GM19438 (cell line): ENCODE data around the gene MALL.
"Not testable (repeated sequence)": the region's sequence is repeated elsewhere in the genome, so short reads cannot be mapped to it uniquely, and the experiment has no call there.

Experiments
- ATAC-seq: cut with Tn5 transposase; IDR thresholded peaks from one replicate; pipeline ENCODE4 v1.9.1; 2021; ENCODE audit warnings: low read depth; ENCODE audit not compliant: unreplicated experiment

The MALL gene

GRCh38 chr2:110054521-110055407 is 60.9 kb downstream of the MALL start:
- ATAC-seq, result not testable (repeated sequence)

- ATAC-seq, result not testable (repeated sequence)
Observed at GRCh38 chr2:110053688-110054087, 61.9 kb downstream of the MALL start.

DNA sequence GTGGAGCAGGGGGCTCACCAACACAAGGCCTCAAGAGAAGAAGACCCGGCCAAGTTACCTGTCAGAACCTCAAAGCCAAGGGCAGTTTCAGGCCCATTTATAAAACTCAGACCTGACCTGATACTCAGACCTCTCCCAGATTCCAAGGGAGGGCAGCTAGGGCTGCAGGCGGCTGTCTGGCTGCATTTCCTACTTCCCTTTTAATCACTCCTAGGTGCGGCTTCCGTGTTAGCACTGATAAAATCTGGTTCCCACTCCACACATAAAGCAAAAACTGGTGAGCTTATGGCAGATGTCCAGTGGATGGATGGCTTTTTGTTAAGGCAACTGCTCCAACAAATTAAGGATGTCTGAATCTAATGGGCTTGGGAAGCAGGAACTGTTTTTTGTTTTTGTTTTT is 63.5 kb downstream of the MALL start:
- ATAC-seq, result not testable (repeated sequence)

GRCh38 chr2:110050222-110050621 is 65.4 kb downstream of the MALL start:
- not testable (repeated sequence) for ATAC-seq

DNA sequence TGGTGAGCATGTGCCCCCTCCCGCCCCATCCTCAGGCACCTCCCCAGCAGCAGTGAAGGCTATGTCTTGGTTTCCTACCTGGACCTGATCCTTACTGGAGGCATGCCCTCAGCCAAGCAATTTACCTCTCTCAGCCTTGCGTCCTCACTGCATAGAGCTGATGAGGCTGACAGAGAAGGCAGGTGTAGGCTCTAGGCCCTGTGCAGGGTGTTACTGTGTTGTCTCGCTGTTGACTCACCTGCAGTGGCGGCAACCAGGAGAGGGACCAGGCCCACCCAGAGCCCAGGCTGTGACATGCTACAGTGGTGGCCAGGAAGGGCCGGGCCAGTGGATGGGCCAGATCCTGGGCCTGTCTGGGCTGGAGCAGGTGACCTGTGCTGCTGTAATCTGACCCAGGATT is 65.9 kb downstream of the MALL start:
- not testable (repeated sequence) for ATAC-seq

DNA sequence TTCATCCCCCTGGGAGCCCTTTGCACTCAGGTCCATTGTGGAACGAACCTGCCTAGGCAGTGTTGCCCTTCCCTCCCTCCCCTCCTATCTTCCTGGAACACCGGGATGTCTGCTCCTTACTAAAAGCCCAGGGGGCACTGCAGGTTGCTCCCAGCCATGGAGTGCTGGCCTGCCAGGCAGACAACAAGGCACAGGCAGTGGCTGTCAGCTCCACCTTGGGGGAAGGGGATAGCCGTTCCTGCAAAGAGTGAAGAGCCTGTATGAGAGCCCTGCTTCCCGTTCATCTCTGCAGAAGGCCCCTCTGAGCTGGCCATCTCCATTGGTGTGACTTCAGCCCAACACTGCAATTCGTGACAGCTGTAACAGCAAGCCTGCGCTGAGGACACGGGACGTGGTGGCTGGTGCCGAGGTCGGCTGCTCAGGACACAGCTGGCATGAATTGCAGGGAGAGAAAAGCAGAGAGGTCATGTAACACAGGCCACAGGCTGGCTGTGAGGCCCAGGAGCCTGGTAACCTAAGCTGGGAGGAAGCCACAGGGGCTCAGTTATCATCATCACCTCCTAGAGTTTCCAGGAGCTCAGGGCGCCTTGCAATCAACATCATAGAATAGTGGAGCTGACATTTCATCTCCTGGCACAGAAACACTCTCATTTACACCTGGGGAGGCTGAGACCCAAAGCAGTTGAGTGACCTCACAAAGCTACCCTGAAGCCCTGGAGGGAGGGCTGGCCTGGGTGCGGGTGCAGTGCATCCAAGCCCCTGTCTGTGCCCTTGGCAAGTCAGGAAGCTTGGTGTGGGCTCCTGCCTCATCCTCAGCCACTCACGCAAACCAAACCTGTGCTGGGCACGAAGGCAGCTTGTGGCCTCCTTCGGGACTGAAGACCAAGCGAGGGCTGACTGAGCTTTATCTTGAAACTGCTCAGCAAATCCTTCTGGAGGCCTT is 67.1 kb downstream of the MALL start:
- ATAC-seq, result not testable (repeated sequence)

GRCh38 chr2:110047225-110047624 is 68.4 kb downstream of the MALL start:
- not testable (repeated sequence) for ATAC-seq

- not testable (repeated sequence) for ATAC-seq
Observed at GRCh38 chr2:110041941-110042660, 73.5 kb downstream of the MALL start.

DNA sequence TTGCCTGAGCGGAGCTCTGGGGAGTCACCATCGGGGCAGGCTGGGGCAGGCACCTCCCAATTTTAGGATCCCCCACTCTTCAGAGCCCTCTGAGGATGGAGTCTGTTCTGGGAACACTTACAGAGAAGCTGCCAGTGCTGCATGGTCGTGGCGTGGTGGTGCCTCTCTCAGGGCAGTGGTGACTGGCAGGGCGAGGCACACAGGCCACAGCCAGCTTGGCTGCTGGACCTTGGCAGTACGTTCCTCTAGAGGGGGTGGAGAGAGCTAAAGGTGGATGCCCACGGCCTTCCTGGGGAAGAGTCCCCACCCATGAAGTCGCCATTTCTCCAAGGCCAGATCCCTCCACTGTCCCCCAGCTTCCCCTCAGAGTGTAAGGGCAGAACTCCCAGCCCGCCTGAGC is 78.3 kb downstream of the MALL start:
- ATAC-seq, result not testable (repeated sequence)

- ATAC-seq, result not testable (repeated sequence)
Observed at GRCh38 chr2:110035384-110035783, 80.2 kb downstream of the MALL start.

DNA sequence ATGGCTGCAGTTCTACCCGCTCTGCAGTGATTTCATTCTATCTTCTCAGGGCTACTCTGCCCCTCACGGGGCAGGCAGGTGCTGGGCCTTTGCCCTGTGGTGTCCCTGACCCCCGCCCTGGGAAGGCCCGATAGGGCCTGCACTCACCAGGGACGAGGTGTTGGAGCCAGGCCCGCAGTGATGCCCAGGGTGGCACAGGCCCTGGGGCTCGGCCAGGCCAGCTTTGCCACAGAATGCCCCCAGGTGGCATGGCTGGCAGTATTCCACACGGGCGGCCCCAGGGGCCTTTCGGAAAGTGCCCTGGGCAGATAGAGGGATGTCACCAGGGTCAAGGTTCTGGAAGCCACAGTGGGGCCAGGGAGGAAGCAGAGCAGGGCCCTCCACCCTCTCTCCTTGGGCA is 80.7 kb downstream of the MALL start:
- ATAC-seq, result not testable (repeated sequence)
